GM12872 (cell line): ENCODE measurements around the gene SMIM13.

Experiments
- TF ChIP-seq, protein P1 (sequence below): IDR thresholded peaks from 3 replicates; pipeline ENCODE4 v1.5.1; 2011; ENCODE audit warnings: low read depth, mild to moderate bottlenecking, low read length, moderate library complexity; ENCODE audit not compliant: insufficient read depth

Gene SMIM13

DNA sequence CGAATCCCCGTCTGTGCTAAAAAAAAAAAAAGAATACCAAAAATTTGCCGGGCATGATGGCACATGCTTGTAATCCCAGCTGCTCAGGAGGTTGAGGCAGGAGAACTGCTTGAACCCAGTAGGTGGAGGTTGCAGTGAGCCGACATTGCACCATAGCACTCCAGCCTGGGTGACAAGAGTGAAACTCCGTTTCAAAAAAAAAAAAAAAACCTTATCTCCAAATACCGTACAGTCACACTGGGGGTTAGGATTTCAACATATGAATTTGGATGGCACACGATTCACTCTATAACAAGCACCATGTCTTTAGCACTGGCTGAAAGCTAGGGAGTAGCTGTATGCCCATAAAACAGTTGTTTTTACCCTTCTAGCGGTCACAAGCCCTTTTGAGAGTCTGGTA, 3.8 kb downstream of the SMIM13 start:
- TF ChIP-seq, protein P1, sequence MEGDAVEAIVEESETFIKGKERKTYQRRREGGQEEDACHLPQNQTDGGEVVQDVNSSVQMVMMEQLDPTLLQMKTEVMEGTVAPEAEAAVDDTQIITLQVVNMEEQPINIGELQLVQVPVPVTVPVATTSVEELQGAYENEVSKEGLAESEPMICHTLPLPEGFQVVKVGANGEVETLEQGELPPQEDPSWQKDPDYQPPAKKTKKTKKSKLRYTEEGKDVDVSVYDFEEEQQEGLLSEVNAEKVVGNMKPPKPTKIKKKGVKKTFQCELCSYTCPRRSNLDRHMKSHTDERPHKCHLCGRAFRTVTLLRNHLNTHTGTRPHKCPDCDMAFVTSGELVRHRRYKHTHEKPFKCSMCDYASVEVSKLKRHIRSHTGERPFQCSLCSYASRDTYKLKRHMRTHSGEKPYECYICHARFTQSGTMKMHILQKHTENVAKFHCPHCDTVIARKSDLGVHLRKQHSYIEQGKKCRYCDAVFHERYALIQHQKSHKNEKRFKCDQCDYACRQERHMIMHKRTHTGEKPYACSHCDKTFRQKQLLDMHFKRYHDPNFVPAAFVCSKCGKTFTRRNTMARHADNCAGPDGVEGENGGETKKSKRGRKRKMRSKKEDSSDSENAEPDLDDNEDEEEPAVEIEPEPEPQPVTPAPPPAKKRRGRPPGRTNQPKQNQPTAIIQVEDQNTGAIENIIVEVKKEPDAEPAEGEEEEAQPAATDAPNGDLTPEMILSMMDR, result no peak

DNA sequence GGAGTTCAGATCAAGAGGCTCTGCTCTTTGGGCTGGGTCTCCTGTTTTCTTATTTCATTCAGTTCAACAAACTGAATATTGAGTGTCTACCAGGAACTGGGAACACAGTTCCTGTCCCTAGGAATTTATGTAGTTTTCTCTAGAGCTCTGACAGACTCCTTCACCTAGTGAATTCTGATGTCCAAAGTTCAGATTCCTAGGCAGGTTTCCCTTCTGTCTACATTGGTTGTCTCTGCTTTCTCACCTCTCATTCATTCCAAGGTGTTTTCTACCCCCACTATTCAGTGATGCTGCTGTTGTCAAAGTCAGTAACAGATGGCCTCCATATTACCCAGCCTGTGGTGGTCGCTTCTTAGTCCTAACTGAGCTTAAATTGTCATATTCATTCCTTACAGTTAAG, 4.4 kb downstream of the SMIM13 start:
- TF ChIP-seq, protein P1, result no peak

DNA sequence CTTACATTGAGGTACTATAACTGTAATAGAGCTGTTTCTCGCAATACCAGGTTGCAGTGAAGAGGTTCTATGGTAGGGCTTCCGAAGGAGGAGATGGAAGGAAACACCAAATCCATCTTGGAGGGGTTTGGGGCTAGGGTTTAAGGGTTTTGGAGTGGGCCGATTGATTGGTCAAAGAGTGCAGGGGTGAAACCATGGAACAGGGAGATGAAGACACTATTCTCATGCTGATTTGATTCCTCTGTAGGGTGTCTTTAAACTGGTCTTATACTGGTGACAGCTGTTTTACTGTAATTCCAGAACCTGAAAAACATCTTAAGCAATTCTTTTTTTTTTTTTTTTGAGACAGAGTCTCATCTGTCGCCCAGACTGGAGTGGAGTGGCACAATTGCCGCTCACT, 7.8 kb downstream of the SMIM13 start:
- TF ChIP-seq, protein P1, result no peak

DNA sequence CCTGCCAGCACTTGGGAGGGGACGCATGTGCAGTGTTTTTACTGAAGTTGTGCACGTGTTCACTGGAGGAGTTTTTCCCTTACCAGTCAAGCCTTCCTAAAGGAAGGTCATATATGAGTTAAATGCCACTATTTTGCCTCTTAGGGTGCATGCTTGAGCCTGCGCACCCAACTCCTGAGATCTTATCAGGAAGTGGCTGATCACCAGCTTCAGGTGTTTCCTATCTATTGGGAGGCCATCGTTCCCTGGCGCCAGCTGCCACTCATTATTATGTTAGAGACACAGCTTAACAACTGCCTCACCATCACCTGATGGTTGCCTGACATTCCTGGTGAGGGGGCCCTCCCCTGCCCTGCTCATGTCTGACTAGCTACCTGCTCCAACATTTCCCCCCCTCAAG, 9.4 kb downstream of the SMIM13 start:
- TF ChIP-seq, protein P1, result no peak

DNA sequence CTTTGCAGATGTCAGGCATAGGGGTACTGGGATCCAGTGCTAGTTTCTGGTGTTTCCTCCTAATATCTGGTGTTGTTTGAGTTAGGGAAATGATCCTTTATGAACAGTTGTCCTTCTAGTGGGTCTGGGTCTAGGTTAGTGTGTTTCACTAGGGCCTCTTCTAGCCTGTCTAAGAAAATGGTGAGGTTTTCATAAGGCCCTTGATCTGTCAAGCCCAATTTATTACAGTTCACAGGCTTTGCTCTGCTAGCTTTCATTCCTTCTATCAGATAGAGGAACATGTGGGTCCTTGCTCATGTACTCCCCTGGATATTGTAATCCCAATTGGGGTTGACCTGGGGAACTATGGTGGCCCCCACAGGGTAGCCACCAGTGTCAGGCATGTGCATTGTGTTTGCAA, 15.1 kb downstream of the SMIM13 start:
- TF ChIP-seq, protein P1, result no peak

DNA sequence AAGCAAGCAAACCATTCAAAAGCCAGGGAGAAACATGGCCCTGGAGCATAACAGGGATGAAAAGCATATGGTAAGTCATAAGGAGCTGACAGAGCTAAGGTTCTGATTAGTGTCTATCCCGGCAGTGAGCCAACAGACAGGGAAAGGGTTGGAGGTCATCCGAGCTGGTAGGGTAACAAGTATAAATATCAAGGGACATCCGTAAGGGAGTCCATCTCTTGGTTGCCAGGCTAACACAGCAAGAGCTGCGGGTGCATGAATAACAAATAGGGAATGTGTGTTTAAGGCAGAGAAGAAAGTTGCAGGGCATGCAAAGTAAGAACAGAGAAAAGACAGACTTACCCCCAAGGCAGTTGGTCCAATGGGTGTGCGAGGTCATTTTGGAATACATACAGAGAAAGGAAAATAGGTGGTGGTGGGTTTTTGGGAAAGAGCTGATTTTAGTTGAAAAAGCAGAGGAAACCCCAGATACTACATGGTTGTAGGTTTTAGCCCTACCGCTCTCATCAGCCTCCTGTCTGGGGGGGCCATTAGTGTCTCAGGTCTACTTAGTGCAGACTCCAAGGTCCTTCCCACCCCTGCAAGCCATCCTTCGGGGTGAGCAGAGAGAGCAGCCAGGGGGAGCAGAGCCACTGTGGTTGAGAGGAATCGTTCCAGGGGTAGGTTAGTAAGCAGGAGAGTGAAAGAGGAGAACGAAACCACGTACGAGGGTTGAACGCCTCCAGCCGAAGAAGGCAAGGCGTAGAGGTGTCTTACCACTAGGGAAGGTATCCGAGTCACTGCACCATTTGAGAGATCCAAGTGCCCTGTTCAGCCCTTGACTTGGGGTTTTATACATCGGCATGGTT, 17.5 kb downstream of the SMIM13 start, which contains the start of gene ERVFRD-1:
ERVFRD-1 (minus strand) TSS at position 805 of the 848 bp plus-strand sequence. CDS start 6,415 bp downstream, outside the sequence.
- TF ChIP-seq, protein P1, result no peak

DNA sequence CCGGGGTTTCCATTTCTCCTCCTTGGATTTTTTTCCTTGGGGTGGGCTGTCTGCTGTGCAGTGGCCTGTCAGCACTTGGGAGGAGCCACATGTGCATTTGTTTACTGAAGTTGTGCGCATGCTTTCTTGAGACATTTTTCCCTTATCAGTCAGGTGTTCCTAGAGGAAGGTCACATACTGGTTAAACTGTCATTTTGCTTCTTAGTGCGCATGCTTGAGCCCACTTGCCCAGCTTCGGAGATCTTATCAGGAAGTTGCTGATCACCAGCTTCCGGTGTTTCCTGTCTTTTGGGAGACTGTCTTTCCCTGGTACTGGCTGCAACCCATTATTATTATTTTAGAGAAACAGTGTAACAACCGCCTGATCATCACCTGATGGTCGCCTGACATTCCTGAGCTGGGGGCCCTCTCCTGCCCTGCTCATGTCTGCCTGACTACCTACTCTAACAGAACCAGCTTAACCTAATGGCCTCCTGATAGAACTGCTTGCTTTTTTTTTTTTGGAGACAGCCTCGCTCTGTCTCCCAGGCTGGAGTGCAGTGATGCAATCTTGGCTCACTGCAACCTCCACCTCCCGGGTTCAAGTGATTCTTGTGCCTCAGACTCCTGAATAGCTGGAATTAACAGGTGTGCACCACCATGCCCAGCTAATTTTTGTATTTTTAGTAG, 18.3 kb downstream of the SMIM13 start:
- TF ChIP-seq, protein P1, result no peak
